ENCODE measurements around the gene PDZK1IP1.
"Not testable (repeated sequence)": the region's sequence is repeated elsewhere in the genome, so short reads cannot be mapped to it uniquely, and the experiment has no call there.

DNA sequence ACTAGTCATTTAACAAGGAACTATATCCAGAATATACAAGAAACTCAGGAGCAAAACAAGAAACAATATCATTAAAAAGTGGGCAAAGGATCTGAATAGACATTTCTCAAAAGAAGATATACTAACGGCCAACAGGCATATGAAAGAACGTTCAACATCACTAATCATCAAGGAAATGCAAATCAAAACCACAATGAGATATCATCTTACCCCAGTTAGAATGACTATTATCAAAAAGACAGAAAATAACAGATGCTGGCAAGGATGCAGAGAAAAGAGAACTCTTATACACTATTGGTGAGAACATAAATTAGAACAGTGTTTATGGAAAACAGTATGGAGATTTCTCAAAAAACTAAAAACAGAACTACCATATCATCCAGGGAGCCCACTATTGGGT, 13.7 kb upstream of the PDZK1IP1 start:
- not testable (repeated sequence) for TF ChIP-seq EP300, POLR2A (IDR thresholded peaks at IDR 0.05)
- TF ChIP-seq, protein P1, sequence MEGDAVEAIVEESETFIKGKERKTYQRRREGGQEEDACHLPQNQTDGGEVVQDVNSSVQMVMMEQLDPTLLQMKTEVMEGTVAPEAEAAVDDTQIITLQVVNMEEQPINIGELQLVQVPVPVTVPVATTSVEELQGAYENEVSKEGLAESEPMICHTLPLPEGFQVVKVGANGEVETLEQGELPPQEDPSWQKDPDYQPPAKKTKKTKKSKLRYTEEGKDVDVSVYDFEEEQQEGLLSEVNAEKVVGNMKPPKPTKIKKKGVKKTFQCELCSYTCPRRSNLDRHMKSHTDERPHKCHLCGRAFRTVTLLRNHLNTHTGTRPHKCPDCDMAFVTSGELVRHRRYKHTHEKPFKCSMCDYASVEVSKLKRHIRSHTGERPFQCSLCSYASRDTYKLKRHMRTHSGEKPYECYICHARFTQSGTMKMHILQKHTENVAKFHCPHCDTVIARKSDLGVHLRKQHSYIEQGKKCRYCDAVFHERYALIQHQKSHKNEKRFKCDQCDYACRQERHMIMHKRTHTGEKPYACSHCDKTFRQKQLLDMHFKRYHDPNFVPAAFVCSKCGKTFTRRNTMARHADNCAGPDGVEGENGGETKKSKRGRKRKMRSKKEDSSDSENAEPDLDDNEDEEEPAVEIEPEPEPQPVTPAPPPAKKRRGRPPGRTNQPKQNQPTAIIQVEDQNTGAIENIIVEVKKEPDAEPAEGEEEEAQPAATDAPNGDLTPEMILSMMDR (IDR thresholded peaks at IDR 0.05): not testable (repeated sequence)
